Inferior parietal cortex (tissue), 1 donor: ENCODE results near the gene MEFV.

Experiments
- DNase-seq: peaks from one replicate; pipeline ENCODE4 v3.0.0-alpha.2; 2016; ENCODE audit errors: extremely low spot score

The MEFV gene

GRCh38 chr16:3266873-3267537 is 10.6 kb upstream of the MEFV start:
- DNase-seq = peak; percentile 32

DNA sequence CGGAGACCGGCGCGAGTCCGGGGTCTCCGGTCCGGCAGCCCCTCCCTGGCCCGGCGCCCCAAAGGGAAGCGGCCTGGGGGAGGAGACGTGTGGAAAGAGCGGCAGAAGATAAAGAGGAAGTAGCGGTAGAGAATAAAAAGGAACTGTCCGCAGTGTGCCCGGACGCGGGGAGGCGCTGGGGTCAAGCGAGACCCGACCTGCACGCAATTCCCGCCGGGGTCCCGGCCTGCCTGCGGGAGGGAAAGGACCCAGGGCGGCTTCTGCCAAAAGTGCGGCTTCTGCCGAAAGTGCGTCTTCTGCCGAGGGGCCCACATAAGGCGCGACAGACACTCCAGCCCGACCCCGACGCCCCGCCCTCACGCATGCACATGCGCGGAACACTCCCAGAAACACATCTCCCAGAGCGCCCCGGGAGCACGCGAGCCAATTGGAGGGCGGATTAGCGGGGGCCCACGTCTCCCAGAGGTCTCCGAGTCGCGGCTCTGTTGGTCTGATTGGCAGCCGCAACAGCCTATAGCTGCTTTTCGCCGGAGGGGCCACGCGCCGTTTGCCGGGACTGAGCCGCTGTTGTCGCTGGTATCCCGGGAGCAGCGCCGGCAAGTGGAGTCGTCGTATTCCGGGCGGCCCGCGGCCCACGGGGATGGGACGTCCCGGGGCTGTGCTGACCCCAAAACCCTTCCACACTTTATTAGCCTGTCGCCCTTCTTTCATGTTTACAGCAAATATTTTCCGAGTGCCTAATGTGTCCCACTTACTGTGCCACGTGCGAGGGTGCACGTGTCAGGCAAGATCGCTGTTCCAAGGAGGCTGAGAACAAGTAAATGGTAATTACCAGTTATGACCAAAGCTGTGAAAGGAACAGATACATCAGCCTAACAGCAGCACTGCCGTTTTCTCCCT is 8.0 kb upstream of the MEFV start:
- DNase-seq = peak; percentile 98

- DNase-seq = no peak
Measured at GRCh38 chr16:3262517-3262916, 6.1 kb upstream of the MEFV start.

DNA sequence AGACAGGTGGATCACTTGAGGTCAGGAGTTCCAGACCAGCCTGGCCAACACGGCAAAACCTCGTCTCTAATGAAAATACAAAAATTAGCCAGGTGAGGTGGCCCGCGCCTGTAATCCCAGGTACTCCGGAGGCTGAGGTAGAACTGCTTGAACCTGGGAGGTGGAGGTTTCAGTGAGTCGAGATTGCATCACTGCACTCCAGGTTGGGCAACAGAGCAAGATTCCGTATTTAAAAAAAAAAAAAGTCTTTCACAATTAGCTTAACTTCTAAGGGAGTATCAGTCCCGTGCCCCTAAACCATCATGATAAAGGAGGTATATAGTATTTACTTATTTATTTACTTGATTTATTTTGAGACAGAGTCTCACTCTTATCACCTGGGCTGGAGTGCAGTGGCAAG is 3.4 kb upstream of the MEFV start:
- DNase-seq = no peak

DNA sequence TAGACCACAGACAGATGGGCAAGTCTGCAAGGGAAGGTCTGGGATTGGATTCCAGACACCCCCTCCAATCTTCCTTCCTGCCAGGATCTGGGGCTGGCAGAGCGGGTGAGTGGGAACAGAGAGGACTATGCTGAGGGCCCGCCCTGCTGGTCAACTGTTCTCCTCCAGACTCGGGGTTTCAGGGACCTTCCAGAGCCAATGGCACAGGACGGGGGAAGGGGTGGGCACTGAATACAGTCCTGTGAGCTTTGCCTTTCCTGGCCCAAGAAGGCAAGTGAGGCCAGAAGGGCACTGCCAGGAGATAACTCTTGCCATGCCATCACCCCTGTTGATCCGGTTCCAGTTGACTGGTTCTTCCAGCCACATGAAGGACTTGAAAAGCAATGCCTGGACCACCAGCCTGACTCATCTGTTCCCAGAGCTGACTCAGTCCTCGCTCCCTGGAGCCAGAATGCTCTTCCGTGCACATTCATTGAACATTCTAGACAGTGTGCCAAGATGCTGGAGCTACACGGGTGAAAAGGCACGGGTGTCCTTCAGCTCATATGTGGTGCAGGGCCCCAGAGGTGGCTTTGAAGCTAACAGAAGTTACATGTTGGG is 533 bp upstream of the MEFV start:
- no peak for DNase-seq

DNA sequence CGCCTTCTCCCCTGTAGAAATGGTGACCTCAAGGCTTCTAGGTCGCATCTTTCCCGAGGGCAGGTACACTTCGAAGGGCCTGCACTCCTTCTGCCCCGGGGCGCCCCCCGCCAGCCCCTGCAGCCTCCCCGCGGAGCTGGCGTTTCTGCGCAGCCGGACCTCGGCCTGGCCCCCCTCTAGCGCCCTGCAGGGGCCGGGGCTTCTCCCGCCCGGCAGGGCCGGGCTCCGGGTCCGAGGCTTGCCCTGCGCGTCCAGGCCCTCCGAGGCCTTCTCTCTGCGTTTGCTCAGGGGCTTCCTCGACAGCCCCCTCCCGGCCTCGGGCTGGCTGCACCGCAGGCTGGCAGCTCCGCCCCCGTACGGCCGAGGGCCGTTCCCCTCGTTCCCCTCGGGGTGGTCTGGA is 2.1 kb downstream of the MEFV start:
- no peak for DNase-seq

GRCh38 chr16:3252967-3253366 is 3.5 kb downstream of the MEFV start:
- DNase-seq = no peak

DNA sequence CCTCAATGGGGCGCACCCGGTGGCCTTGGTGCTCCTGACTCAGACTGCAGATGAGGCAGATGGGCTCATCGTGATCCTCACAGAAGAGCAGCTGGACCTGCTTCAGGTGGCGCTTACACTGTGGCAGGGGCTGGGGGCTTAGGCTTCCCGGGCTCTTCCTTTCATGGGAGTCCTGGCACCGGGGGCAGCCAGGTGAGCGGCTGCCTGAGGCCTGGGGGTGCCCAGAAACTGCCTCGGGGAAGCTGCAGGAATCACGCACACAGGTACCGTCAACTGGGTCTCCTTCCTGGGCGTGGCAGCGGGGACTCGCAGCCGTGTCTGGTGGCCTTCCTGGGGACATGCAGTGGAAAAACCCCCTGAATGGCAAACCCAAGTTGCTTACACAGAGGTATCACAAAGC is 7.0 kb downstream of the MEFV start:
- DNase-seq = no peak

GRCh38 chr16:3249020-3249419 is 7.4 kb downstream of the MEFV start:
- DNase-seq = no peak

GRCh38 chr16:3248596-3248995 is 7.8 kb downstream of the MEFV start:
- no peak for DNase-seq

DNA sequence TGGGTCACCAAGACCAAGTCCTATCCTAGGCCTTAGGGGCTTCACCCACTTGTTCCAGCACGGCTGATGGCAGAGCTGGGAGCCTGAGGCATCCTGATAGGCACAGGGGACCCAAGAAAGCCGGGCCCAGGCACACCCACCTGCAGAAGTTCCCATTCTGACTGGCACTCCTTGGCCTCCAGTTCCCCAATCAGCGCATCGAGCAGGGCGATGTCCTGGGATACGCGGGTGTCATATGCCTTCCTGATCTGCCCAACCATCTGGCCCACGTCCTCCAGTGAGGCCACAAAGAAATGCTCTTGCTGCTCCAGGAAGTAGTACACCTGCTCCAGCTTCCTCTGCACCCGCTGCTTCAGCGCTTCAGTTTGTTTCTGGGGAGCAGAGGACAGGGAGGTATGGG is 9.6 kb downstream of the MEFV start:
- no peak for DNase-seq

DNA sequence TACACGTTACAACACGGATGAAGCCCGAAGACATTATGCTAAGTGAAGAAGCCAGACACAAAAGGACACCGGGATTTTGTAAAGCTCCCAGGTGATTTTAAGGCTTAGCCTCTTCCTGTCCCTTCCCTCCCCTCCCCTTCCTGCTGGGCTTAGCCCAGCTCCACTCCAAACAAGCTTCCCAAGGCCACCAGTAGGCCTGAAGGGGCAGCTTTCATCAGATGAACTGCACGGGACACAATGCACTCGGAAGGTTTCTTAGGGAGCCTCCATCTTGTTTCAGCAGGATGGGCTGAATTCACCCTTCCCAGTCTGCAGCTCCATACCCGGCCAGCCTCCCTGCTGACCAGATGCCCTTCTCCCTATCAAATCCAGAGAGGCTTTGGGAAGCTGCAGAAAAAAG is 10.4 kb downstream of the MEFV start:
- DNase-seq = no peak

- no peak for DNase-seq
Measured at GRCh38 chr16:3243882-3244281, 12.6 kb downstream of the MEFV start.

- DNase-seq = no peak
Measured at GRCh38 chr16:3242709-3243108, 13.7 kb downstream of the MEFV start.

- no peak for DNase-seq
Measured at GRCh38 chr16:3241761-3242160, 14.7 kb downstream of the MEFV start.

DNA sequence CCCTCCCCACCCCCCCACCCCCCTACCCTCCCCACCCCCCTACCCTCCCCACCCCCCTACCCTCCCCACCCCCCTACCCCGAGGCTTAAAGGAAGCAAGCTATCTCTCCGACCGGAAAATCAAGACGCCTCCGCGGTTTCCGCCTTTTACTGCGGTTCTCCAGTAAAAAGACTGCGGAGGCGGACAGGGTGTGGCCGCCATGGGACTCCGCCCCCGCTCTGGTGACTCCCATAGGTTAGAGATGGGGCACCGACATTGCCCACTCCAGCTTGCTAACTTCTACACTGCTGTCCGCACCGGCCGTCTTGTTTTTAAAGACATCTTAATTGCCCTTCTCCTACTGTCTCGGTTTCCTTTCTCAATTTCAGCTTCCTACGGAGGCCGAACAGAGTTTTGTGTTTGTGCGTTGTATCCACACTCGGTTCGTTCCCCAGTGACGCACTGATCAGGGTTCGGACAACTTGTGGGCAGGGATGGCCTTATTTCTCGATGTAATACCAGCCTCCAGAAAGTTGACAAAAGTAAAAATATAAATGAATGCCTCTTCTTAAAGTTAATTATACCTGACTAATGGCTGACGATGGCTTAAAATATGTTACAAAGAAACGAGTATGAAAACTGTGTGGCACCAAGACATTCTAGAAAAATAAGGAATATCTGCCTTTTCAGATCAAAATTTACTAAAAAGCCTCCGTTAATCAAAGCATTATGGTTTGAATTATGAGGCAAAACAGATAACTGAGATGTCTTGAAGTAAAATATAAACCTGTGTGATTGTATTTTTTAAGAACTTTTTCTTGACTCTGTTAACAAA is 20.4 kb downstream of the MEFV start:
- DNase-seq = no peak

- peak; percentile 95 for DNase-seq
Measured at GRCh38 chr16:3234857-3235561, 21.4 kb downstream of the MEFV start, which contains the start of gene ZNF200. ZNF200 (minus strand) TSS chr16:3235158; CDS start chr16:3233755, 1,403 bp downstream.

DNA sequence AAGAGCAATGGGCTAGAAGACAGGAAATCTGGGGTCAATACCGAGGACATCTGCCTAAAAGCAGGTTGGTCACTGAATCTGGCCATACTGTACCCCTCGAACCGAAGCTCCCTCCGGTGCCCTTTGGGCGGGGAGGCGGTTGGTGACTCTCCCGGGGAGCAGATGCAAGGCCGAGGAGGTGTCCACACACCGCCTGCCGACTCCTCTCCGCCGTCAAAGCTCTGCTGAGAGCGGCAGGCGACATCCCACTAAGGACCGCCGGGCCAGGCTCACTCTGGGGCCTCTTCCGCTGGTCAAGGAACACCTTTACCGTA is 21.9 kb downstream of the MEFV start:
- DNase-seq = no peak

DNA sequence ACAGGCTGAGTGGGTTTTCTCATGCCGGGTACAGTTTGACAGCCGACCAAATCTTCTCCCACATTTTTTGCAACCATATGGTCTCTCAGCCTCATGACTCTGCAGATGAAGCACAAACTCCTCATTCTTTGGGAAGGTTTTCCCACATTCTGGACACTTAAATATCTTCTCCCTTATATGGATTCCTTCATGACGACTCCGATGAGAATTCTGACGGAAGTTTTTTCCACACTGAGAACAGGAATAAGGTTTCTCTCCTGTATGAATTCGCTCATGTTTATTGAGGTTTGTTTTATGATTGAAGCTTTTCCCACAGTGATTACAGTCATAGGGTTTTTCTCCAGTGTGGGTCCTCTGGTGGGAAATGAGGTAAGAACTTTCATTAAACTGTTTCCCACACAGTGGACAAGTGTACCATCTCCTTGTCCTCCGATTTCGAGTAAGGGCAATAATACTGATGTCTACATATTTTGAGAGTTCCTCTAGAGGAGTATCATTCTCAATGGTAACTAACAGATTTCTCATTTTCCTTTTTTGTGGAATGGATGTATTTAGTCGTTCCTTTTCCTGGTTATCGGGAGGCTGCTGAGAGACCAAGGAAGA is 32.4 kb downstream of the MEFV start:
- no peak for DNase-seq

GRCh38 chr16:3220839-3221238 is 35.6 kb downstream of the MEFV start:
- no peak for DNase-seq

- no peak for DNase-seq
Measured at GRCh38 chr16:3216263-3216640, 40.2 kb downstream of the MEFV start.
